PC-9 (cell line): ENCODE measurements around the gene PDIA5. TPM values are rescaled to one million over a fixed set of nuclear protein-coding genes. Genes with fewer than 3 reads are reported as not detected.
"Not testable (repeated sequence)": the region's sequence is repeated elsewhere in the genome, so short reads cannot be mapped to it uniquely, and the experiment has no call there.

Experiments used
- BruUV-seq: library from RNA; stranded (reverse); fragments of 400-500 nt; replicated peaks from 2 replicates; lab custom pipeline; 2021; lab: Mats Ljungman, UMichigan
- CTCF ChIA-PET: fragments of 300-600 bp; sonication (Branson Sonifier 250); formaldehyde crosslinking; loops from one replicate; lab custom pipeline; 2022; ENCODE audit warnings: antibody characterized with exemption; lab: Charles Lee
- POLR2A ChIA-PET: fragments of 300-600 bp; sonication (Branson Sonifier 250); formaldehyde crosslinking; loops from one replicate; lab custom pipeline; 2022; ENCODE audit warnings: antibody characterized with exemption; ENCODE audit not compliant: unreplicated experiment; lab: Charles Lee
- DNase-seq, 2 experiments: peaks; one replicate each; pipeline versions ENCODE4 v3.0.0 to v3.0.0-alpha.2; 2015 to 2022; ENCODE audit warnings: mixed read lengths in 1 of 2
- H2AFZ ChIP-seq: fragments of 200-600 bp; sonication (generic); 2 replicates; pipeline ENCODE4 v1.8.1; 2017; ENCODE audit warnings: antibody characterized with exemption
- H3F3A ChIP-seq: fragments of 200-600 bp; sonication (generic); 2 replicates; pipeline ENCODE4 v1.8.1; 2017; ENCODE audit warnings: antibody characterized with exemption, mild to moderate bottlenecking, low read depth; ENCODE audit not compliant: insufficient read depth
- H3K27ac ChIP-seq: fragments of 200-600 bp; sonication (generic); 2 replicates; pipeline ENCODE4 v1.6.1; 2016; ENCODE audit warnings: mixed run types
- H3K27me3 ChIP-seq: fragments of 200-600 bp; sonication (generic); 2 replicates; pipeline ENCODE4 v1.6.1; 2016; ENCODE audit warnings: low read depth, mixed run types; ENCODE audit not compliant: insufficient read depth
- H3K36me3 ChIP-seq: fragments of 200-600 bp; sonication (generic); 2 replicates; pipeline ENCODE4 v1.6.1; 2016; ENCODE audit warnings: low read depth, mixed run types
- H3K4me1 ChIP-seq: fragments of 200-600 bp; sonication (generic); replicated peaks from 2 replicates; pipeline ENCODE4 v1.6.1; 2016; ENCODE audit warnings: mixed run types; ENCODE audit not compliant: insufficient read depth
- H3K4me2 ChIP-seq: fragments of 200-600 bp; sonication (generic); 2 replicates; pipeline ENCODE4 v1.6.1; 2017; ENCODE audit warnings: mixed run types
- H3K4me3 ChIP-seq: fragments of 200-600 bp; sonication (generic); 2 replicates; pipeline ENCODE4 v1.6.1; 2016; ENCODE audit warnings: mixed run types
- H3K79me2 ChIP-seq: fragments of 200-600 bp; sonication (generic); 2 replicates; pipeline ENCODE4 v1.6.1; 2017; ENCODE audit warnings: low read depth, mixed run types
- H3K9me2 ChIP-seq: fragments of 200-600 bp; sonication (generic); 2 replicates; pipeline ENCODE4 v1.8.1; 2017; ENCODE audit warnings: mild to moderate bottlenecking; ENCODE audit not compliant: insufficient read depth
- H3K9me3 ChIP-seq: fragments of 200-600 bp; sonication (generic); 2 replicates; pipeline ENCODE4 v1.8.1; 2016; ENCODE audit warnings: low read depth; ENCODE audit not compliant: insufficient read depth
- H4K20me1 ChIP-seq: fragments of 200-600 bp; sonication (generic); 2 replicates; pipeline ENCODE4 v1.8.1; 2017; ENCODE audit not compliant: insufficient read depth
- CTCF ChIP-seq: fragments of 200-600 bp; sonication (generic); conservative IDR thresholded peaks from 2 replicates; pipeline ENCODE4 v1.6.1; 2017; ENCODE audit warnings: mixed run types, antibody characterized with exemption, mild to moderate bottlenecking, moderate library complexity
- EZH2 ChIP-seq: fragments of 200-600 bp; sonication (generic); IDR thresholded peaks from 2 replicates; pipeline ENCODE4 v1.8.0; 2017; ENCODE audit warnings: antibody characterized with exemption, low read depth
- intact Hi-C: fragments of 100-400 bp; cut with micrococcal nuclease; formaldehyde crosslinking; loops from one replicate; pipeline ENCODE4 v1.10.0; 2022; ENCODE audit not compliant: unreplicated experiment
- total RNA-seq: library from RNA; stranded (reverse); gene quantifications from 2 replicates; pipeline ENCODE4 v1.2.3, GENCODE V29; 2021

PDIA5 gene
- total RNA-seq, 1 experiment from 2014 or later: 31.7 TPM

GRCh38 chr3:123112232-123112631 is 45.4 kb downstream of the PDIA5 start:
- no peaks in the 10 kb centered on the region for H3F3A ChIP-seq
- H3K36me3 ChIP-seq: no peaks in the 10 kb centered on the region; the same call in 1 of the 2 replicates
- no peak overlapping the region for H3K4me2 ChIP-seq
- no peaks in the 10 kb centered on the region for H3K9me3 ChIP-seq
- no peak for TF ChIP-seq EZH2
- TF ChIP-seq CTCF: no peak
- intact Hi-C loops: no loop called here
- DNase-seq: no peak
- H2AFZ ChIP-seq: no peak overlapping the region
- no peaks in the 10 kb centered on the region for H3K4me1 ChIP-seq
- H3K27me3 ChIP-seq: no peaks in the 10 kb centered on the region
- BruUV-seq: no TSS peak
- CTCF ChIA-PET: no interaction called here
- no peaks in the 10 kb centered on the region for H3K9me2 ChIP-seq
- no peaks in the 10 kb centered on the region for H3K79me2 ChIP-seq
- H3K4me3 ChIP-seq: no peak overlapping the region
- POLR2A ChIA-PET: no interaction called here
- H4K20me1 ChIP-seq: no peaks in the 10 kb centered on the region
- H3K27ac ChIP-seq: no peak overlapping the region

GRCh38 chr3:123112656-123113055 is 45.8 kb downstream of the PDIA5 start:
- H3K36me3 ChIP-seq, H3K27me3 ChIP-seq, H3K27ac ChIP-seq, H3K9me2 ChIP-seq, BruUV-seq, H3K4me3 ChIP-seq, H4K20me1 ChIP-seq, H3K9me3 ChIP-seq, DNase-seq, H3K79me2 ChIP-seq, intact Hi-C loops, H3K4me1 ChIP-seq, H2AFZ ChIP-seq, H3F3A ChIP-seq, POLR2A ChIA-PET, H3K4me2 ChIP-seq, CTCF ChIA-PET: not testable (repeated sequence)

DNA sequence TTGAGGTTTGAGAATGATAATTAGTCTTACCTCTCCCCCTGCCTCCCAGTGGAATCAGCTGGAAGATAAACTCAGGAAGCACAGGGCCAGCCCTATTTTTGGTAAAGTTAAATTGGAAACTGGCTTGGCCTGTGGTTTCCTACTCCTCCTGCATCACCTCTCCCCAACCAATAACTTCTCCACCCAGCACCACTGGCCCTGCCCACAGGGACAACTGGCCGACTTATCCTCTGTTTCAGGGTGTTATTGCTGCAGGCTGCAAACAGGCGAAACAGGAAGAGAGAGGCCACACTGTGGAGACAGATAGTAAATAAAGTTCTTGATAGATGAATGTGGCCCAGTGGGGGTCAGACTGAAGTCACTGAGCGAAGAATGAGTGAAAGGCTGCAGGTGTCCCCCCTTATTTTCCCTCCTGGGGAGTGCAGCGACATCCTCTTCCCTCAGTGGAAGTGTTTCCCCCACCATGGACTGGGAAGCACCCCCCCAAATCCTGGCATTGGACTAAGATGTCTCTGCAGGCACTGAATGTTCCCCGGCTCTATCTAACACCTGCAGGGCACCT is 47.1 kb downstream of the PDIA5 start:
- Histone ChIP-seq H3K9me2 (no peaks in the 10 kb centered on the region), H2AFZ (no peak overlapping the region), H3K4me2 (no peak overlapping the region), H3K9me3 (no peaks in the 10 kb centered on the region), H3K36me3 (no peaks in the 10 kb centered on the region; the same call in 1 of the 2 replicates), H3K27me3 (no peaks in the 10 kb centered on the region), H3F3A (no peaks in the 10 kb centered on the region), H3K4me3 (no peak overlapping the region), H3K4me1 (no peaks in the 10 kb centered on the region), H4K20me1 (no peaks in the 10 kb centered on the region), H3K79me2 (no peaks in the 10 kb centered on the region), H3K27ac (no peak overlapping the region)
- peak in 1 of 2 experiments; percentile 36 for DNase-seq
- BruUV-seq: no TSS peak
- TF ChIP-seq CTCF (no peak), EZH2 (no peak)
- intact Hi-C loops: no loop called here
- ChIA-PET POLR2A (interaction anchor here (0.7 kb wide), 1 partner anchor 19 kb away, joined by 4 read pairs; no protein-coding TSS in a partner anchor), CTCF (no interaction called here)

GRCh38 chr3:123116116-123116515 is 49.3 kb downstream of the PDIA5 start:
- H3K4me3 ChIP-seq: no peak overlapping the region
- H3K36me3 ChIP-seq: no peaks in the 10 kb centered on the region
- no peaks in the 10 kb centered on the region for H3K27me3 ChIP-seq
- H3K79me2 ChIP-seq: no peaks in the 10 kb centered on the region
- H3K4me2 ChIP-seq: no peak overlapping the region
- no peak overlapping the region for H3K27ac ChIP-seq
- no peak for TF ChIP-seq EZH2
- TF ChIP-seq CTCF: no peak
- BruUV-seq: no TSS peak
- intact Hi-C loops: no loop called here
- no peaks in the 10 kb centered on the region for H4K20me1 ChIP-seq
- no peaks in the 10 kb centered on the region for H3F3A ChIP-seq
- CTCF ChIA-PET: no interaction called here
- no peak overlapping the region for H2AFZ ChIP-seq
- DNase-seq: no peak
- no peaks in the 10 kb centered on the region for H3K9me3 ChIP-seq
- H3K9me2 ChIP-seq: no peaks in the 10 kb centered on the region
- no peaks in the 10 kb centered on the region for H3K4me1 ChIP-seq
- POLR2A ChIA-PET: no interaction called here
